Islet of Langerhans (tissue), 1 donor: Measurements from ENCODE around the gene SUCLA2.
"Not testable (repeated sequence)": the region's sequence is repeated elsewhere in the genome, so short reads cannot be mapped to it uniquely, and the experiment has no call there.

Experiments
- FAIRE-seq: peaks from one replicate; lab custom pipeline; 2011; peaks lifted over from hg19 to GRCh38; lab: Jason Lieb, UNC

Gene SUCLA2

GRCh38 chr13:47991859-47992258 is 9.2 kb downstream of the SUCLA2 start:
- no peak for FAIRE-seq

GRCh38 chr13:47990920-47991466 is 10.1 kb downstream of the SUCLA2 start:
- no peak for FAIRE-seq

DNA sequence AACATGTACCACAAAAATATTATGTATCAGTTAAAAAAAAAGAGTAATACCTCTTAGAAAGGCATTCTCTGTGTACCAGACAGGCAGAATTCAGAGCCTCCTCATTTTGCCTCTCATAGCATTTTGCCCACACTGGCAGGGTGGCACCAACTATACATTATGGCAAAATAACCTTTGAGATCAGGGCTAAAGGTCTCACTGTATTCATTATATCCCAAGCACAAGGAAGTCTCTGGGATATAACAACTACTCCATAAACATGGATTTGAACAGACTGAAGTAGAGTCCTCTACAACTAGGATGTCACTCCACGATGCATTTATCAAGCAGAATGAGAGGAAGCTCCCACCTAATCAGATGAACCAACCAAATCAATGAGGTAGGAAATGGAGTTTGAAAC is 10.6 kb downstream of the SUCLA2 start:
- no peak for FAIRE-seq

- FAIRE-seq: no peak
These were observed 18.0 kb downstream of the SUCLA2 start for GRCh38 chr13:47983070-47983469.

DNA sequence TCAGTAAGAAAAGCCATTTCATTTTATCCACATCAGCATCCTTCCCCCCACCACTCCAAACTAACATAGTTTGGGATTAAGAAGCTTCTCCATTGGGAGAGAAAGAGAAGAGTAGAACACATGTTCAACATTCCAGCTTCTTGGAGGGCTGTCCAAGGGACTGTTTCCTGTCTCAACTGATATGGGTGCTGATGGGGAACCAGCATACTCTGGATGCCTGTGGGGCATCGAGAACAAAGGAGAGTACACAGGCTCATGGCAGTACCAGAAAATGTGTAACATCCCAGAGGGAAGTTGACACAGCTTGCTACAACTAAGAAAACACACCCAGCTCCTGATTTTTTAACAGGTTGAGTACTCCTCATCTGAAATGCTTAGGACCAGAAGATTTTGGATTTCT is 24.7 kb downstream of the SUCLA2 start:
- FAIRE-seq: no peak

- no peak for FAIRE-seq
These were observed 36.2 kb downstream of the SUCLA2 start for GRCh38 chr13:47964863-47965262.

DNA sequence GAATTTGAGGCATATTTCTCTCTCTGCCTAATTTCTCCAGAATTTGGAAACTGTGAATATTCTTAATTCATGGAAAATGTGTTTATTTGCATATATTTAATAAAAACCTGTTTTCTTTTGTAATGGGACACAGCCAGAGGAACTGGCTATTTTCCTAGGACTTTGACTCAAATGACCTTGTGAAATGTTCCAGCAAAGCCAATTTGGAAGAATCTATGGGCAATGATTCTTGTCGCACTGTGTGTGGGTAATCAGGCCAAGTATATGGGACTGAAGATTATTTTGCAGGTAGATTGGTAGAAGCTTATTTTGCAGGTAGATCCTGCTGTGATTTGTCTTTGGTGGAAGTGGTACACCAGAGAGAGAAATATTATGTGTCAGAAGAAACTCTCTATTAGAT is 38.8 kb downstream of the SUCLA2 start:
- no peak for FAIRE-seq

- no peak for FAIRE-seq
These were observed 41.4 kb downstream of the SUCLA2 start for GRCh38 chr13:47959468-47960247.

DNA sequence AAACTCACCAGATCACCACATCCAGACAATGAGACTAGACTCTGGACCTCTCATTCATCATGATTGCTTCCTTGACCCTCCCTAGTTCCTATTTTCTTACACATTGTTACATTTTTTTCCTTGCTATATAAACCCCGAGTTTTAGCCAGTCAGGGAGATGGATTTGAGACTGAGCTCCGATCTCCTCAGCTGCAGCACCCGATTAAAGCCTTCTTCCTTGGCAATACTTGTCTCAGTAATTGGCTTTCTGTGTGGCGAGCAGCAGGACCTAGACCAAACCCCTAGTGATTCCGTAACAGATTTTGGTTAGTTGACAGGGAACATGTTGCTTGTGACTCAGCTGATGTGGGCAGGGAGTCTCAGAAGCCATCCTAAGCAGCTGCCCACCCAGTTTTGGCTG is 44.0 kb downstream of the SUCLA2 start:
- FAIRE-seq: no peak

DNA sequence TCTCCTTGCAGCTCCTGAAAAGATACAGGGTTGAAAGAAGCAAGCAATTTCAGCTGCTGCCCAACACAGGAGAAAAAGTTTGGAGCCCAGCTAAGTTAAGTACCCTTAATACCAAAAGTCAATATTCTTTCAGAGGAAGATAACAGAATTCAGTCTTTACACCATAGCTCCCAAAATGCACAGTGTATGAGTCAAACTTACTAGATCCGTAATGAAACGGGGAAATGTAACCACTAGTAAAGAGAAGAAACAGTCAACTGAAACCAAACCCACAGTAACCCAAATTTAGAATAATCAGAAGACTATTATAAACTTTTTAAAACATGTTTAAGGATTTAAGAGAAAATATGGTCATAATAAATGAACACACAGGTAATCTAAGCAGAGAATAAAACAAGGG is 45.2 kb downstream of the SUCLA2 start:
- no peak for FAIRE-seq

- no peak for FAIRE-seq
These were observed 51.3 kb downstream of the SUCLA2 start for GRCh38 chr13:47949799-47950198.

DNA sequence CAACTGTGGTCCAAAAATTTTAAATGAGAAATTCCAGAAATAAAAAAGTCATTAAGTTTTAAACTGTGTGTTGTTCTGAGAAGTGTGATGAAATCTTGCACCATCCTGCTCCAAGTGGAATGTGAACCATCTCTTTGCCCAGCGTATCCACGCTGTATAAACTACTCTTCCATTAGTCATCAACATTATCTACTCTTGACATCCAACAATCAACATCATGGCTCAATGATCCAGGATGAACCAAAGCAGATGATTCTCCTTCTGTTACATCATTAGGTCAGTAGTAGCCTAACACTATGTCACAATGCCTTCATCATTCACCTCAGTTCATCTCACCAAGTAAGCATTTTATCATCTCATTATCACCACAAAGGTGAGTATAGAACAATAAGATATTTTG is 55.3 kb downstream of the SUCLA2 start:
- no peak for FAIRE-seq

DNA sequence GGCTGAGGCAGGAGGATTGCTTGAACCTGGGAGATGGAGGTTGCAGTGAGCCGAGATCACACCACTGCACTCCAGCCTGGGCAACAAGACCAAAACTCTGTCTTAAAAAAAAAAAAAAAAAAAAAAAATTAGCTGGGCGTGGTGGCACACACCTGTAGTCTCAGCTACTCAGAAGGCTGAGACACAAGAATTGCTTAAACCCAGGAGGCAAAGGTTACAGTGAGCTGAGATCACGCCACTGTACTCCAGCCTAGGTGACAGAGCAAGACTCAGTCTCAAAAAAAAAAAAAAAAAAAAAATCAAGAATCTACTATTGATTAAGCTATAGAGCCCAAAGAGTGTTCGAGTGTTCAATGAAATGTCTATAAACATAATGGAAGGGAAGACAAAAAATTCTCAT is 55.9 kb downstream of the SUCLA2 start:
- not testable (repeated sequence) for FAIRE-seq

DNA sequence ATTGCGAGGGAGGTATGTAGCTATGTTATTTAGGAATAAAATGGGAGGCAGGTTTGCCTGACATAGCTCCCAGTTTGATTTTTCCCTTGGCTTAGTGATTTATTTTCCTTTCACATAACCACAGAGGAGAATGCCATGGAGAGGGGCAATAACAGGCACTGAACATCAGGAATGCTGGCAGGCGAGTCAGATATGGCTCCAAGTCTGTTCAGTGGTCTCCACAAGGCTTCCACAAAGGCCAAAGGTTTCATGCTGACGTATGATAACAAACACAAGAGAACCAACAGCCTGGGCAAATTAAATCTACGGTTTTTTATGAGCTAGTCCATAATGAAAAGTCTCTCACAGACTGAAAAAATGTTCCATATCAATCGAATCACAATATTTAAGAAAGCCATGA is 66.7 kb downstream of the SUCLA2 start:
- FAIRE-seq: no peak

DNA sequence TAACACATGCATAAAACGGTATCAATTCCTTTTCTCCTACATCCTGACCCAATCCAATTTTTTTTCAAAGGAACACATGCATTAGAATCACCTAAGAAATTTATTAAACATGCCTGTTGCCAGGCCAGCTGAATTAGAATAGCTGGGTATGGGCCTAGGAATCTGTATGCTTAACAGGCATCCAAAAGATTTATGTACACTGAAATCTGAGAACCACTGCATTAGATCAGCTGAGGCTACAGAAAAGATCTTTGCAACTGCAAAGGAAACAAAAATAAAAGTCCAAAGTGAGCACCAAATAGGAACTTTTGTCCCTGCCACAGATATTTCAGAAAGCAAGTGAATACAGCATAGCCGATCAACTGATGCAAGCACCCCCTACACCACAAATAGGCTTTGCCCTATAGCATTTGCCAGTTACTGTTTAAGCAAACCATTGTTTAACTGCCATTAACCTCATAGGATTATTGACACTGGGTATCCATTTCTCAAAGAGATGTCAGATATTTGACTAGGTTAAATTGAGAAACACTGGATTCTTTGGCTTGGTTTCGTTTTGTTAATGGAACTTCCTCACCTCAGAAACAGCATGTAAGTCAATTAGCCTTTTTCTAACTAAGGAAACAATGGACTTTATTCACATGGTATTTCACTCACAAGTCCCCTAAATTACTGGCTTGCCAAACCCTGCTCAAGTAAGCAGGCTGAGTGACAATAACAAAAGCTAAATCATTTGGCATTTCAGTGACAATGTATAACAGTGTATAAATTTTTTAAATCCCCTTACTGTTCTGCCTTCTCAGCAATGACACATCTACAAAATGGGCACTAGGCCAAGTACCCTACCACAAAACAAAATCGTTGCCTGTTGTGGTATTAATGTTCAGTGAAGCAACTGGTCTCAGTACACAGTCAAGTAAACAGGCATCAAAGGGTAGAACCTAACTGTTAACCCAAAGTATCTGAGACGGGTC is 67.8 kb downstream of the SUCLA2 start:
- FAIRE-seq: no peak

DNA sequence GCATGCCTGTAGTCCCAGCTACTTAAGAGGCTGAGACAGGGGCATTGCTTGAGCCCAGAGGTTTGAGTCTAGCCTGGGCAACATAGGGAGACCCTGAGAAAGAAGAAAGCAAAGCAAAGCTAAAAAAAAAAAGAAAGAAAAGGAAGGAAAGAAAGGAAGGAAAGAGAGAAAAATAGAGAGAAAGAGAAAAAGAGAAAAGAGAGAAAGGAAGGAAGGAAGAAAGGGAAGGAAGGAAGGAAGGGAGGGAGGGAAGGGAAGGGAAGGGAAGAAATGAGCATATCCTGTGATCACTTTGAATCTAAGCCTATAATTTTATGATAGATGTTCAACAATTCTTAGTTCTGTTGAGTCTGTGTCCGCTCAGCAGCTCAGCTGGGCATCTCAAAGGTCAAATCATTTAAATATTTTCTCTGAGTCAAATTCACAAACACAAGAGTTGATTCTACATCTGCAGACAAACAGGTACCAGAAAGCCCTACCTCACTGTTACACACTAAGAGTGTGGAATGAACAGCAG is 70.4 kb downstream of the SUCLA2 start:
- FAIRE-seq: no peak

GRCh38 chr13:47929156-47929555 is 71.9 kb downstream of the SUCLA2 start:
- FAIRE-seq: no peak

DNA sequence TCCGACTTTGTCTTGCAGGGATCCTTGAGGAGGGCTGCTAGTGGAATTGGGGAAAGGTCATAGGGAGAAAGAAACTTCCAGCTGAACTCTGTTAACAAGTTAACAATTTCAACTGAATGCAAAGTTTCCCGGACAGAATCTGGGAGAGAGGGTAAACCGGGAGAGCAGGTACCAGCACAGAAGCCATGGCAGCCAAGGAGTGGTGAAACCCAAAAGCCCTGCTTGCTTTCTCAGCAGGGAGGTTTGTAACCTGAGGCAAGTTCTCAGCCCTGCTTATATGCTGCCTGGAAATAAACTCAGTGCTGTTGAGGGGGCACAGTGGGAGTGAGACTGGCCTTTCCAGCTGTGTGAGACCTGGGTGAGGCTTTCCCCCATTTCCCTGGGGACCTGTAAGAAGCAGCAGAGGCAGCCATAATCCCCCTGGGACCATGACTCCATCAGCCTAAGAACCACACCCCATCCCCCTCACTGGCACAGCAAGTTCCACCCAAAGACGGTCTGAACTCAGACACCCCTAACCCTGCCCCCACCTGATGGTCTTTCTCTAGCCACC is 84.0 kb downstream of the SUCLA2 start:
- no peak for FAIRE-seq

DNA sequence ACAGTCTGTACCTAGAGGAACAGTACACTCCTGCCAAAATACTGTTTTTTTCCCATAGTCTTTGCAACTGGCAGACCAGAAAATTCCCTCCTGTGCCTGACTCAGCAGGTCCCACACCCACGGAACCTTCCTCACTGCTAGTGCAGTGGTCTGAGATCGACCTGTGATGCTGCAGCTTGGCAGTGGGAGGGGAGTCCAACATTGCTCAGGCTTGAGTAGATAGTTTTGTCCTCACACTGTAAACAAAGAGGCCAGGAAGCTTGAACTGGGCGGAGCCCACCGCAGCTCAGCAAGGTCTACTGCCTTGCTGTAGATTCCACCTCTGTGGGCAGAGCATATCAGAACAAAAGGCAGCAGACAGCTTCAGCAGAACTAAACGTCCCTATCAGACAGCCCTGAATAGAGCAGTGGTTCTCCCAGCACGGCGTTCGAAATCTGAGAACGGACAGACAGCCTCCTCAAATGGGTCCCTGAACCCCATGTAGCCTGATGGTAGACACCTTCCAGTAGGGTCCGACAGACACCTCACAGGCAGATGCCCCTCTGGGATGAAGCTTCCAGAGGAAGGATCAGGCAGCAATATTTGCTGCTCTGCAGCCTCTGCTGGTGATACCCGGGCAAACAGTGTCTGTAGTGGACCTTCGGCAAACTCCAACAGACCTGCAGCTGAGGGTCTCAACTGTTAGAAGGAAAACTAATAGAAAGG is 92.7 kb downstream of the SUCLA2 start:
- no peak for FAIRE-seq

DNA sequence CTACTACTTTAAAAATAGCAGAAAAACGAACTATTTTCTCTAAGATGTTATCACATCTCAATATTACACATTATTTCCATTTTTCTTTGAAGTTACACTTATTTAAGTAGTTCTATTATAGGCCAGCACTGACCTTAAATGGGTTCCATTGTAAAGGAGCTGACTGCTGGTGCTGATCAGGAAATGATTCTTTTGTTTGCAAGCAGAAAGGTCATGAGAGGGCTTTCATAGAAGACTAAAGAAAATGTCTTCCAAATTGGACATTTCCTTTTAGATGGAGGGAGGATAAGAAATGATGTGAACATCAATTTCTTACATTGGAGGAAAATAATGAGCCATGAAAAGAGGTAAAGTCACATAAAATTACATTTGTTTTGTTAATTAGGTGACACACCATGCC is 96.2 kb downstream of the SUCLA2 start:
- FAIRE-seq: no peak

- FAIRE-seq: no peak
These were observed 96.8 kb downstream of the SUCLA2 start for GRCh38 chr13:47904241-47904640.

DNA sequence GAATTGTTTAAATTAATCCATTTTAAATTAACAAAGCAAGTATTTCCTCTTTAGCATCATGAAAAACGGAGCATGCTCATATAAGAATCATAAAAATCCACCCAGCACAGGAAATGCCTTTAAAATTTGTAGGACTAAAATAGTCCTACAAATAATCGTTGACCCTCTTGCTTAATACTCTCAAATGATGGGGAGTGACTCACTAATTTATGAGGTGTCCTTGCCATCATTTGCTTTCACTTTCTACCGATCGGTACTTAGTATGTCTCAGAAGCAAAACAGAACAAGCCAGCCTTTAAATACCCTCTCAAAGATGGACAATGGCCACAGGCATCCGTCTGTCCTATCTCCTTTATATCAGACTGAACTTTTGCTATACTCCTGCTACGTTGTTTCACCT is 97.2 kb downstream of the SUCLA2 start:
- FAIRE-seq: no peak
